Endothelial cell of umbilical vein (primary cell): ENCODE data around the gene MBOAT2.

Source experiments
- JUN ChIP-seq: IDR thresholded peaks from 2 replicates; pipeline ENCODE4 v1.6.1; 2011; ENCODE audit warnings: borderline replicate concordance, low read depth; ENCODE audit not compliant: insufficient read length, insufficient read depth
- MYC ChIP-seq: IDR thresholded peaks from one replicate; pipeline ENCODE4 v1.6.1; 2011; ENCODE audit warnings: mild to moderate bottlenecking, low read depth, low read length
- POLR2A ChIP-seq: IDR thresholded peaks from 2 replicates; pipeline ENCODE4 v1.6.1; 2012; ENCODE audit warnings: low read depth, mild to moderate bottlenecking, control low read depth, low read length
- POLR2AphosphoS5 ChIP-seq: IDR thresholded peaks from 2 replicates; pipeline ENCODE4 v1.6.1; 2012; ENCODE audit warnings: low read depth, mild to moderate bottlenecking, control low read depth, low read length, moderate library complexity; ENCODE audit not compliant: insufficient read depth
- TF ChIP-seq, protein P1 (sequence below), 2 donors: IDR thresholded peaks; 1 replicate in 1 of 2; 2 replicates in 1 of 2; pipeline ENCODE4 v1.5.1; 2011; ENCODE audit warnings: low read length in 2 of 2, mild to moderate bottlenecking in 2 of 2, moderate library complexity in 2 of 2, control low read depth in 1 of 2, inconsistent platforms in 1 of 2, low read depth in 1 of 2; ENCODE audit not compliant: insufficient read depth in 1 of 2; ENCODE audit errors: extremely low read depth in 1 of 2
- TF ChIP-seq, protein P2 (sequence below): IDR thresholded peaks from 2 replicates; pipeline ENCODE4 v1.6.1; 2011; ENCODE audit not compliant: insufficient read depth, insufficient read length

DNA sequence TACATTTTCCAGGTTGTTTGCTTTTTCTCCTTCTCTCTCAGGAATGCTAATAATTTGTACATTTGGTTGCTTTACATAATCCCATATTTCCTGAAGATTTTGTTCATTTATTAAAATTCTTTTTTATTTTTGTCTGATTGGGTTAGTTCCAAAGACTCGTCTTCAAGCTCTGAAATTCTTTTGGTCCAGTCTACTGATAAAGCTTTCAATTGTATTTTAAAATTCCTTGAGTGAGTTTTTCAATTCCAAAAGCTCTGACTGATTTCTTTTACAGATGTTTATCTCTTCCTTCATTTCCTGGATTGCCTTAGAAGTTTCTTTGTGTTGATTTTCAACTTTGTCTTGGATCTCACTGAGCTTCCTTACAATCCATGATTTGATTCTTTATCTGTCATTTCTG, 50.0 kb downstream of the MBOAT2 start:
- no peak for TF ChIP-seq JUN
- TF ChIP-seq, protein P1, sequence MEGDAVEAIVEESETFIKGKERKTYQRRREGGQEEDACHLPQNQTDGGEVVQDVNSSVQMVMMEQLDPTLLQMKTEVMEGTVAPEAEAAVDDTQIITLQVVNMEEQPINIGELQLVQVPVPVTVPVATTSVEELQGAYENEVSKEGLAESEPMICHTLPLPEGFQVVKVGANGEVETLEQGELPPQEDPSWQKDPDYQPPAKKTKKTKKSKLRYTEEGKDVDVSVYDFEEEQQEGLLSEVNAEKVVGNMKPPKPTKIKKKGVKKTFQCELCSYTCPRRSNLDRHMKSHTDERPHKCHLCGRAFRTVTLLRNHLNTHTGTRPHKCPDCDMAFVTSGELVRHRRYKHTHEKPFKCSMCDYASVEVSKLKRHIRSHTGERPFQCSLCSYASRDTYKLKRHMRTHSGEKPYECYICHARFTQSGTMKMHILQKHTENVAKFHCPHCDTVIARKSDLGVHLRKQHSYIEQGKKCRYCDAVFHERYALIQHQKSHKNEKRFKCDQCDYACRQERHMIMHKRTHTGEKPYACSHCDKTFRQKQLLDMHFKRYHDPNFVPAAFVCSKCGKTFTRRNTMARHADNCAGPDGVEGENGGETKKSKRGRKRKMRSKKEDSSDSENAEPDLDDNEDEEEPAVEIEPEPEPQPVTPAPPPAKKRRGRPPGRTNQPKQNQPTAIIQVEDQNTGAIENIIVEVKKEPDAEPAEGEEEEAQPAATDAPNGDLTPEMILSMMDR (IDR thresholded peaks at IDR 0.05; ENCODE audit: extremely low read depth in 1 of 2, insufficient read depth in 1 of 2, low read depth in 1 of 2, low read length in 2 of 2) = no peak
- TF ChIP-seq POLR2AphosphoS5 = no peak
- TF ChIP-seq POLR2A = no peak
- TF ChIP-seq MYC = no peak
- TF ChIP-seq, protein P2, sequence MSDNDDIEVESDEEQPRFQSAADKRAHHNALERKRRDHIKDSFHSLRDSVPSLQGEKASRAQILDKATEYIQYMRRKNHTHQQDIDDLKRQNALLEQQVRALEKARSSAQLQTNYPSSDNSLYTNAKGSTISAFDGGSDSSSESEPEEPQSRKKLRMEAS = no peak
